ENCODE measurements around the gene MYO6.

MYO6 gene

DNA sequence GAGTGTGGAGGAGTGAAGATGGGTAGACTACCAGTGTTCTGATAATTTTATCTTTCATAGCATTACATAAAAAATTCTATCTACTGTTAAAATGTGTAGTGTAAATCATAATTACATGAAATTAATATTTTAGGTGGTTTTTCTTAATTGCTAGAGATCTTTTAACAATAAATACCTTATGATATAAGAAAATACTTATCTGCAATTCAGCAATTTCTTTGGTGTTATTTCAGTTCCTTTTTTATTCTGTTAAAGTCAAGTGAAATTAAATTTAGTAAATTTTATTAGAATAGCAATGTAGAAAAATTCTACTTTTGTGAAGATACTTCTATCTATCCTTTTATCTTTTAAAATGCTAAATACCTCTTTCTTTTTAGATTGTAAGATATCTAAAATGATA lies 219.1 kb downstream of the MYO6 start:
- DNase-seq = no peak
